GM19467 (cell line): ENCODE results near the gene SGSM2.

Source experiments
- ATAC-seq: cut with Tn5 transposase; IDR thresholded peaks from one replicate; pipeline ENCODE4 v1.9.1; 2021; ENCODE audit warnings: mild to moderate bottlenecking, moderate library complexity; ENCODE audit not compliant: unreplicated experiment

Gene SGSM2

DNA sequence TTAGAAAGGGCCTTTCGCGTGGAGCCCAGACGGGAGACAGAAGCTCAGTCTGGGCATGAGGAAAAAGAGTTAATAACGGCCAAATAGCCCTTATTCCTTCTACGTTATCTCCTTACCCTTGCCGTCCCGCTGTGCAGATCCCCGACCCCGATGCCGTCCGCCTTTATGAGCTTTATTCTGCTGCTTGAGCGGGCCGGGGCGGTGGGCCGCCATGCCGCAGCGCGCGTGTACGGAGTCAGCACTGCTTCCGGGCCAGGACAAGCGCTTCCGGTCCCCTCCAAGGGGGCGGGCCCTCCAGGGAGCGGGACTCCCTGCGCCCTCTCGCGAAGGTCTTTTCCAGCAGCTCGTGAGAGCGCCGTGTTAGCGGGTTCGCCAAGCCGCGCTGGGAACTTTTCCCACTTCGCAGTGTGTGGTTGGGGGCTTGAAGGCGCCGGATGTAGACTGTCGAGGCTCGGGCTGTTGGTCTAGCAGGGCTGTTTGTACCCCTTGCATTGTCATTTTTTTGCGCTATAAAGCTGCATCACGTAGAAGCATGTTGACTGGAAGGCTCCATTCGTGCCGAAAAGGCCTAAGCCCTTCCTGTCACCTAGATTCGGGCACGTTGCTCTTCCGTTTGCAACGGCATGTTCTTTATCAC, 968 bp upstream of the SGSM2 start, which contains the start of gene TSR1:
TSR1 (minus strand) TSS at position 243 of the 637 bp plus-strand sequence; CDS start at position 213, 30 bp downstream.
- peak; percentile 93 for ATAC-seq

DNA sequence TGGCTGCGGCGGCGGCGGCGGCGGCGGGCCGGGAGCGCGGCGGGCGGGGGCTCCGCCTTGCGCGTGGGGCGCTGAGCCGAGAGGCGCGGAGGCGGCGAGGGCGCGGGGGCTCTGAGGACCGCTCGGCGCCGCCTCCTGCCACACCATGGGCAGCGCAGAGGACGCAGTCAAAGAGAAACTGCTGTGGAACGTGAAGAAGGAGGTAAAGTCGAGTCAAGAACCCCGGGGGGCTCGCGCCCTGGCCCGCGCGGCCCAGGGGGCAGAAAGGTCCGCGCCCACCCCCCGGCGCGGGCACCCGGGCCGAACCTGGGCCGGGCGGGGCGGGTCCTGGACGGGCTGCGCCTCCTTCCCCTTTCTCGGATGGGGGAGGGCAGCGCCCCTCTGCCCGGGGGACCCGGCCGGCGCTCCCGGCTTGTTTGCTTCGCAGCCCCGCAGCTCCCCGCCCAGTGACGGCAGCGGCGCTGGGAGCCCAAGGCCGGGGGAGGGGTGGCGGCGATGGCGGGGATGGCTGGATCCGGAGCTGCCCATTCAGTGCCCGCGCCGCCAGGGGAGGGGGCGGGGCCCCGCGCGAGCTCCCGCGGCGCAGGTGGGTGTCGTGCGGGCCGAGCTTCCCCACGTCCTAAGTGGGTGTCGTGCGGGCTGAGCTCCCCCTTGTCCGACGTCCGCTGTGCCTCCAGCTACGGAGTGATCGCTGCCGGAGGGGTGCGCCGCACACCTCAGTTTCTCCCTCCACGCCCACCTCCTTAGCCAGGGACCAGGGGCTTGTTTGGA, 428 bp downstream of the SGSM2 start:
- ATAC-seq: no peak

DNA sequence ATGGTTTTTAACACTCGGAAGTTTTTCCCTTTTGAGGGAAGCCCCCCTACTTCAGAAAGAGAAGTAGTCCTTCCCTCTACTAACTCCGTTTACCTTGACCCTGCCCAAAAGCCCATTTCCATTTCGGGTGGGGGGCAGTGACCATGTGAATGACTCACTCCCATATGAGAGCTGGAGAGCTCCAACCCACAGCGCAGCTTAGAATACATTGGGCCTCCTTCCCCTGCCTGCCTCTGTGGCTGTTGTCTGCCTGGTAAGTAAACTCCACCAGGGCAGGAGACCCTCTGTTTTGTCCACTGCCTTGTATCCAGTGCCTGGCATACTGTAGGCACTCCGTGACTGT, 985 bp downstream of the SGSM2 start:
- ATAC-seq: no peak

DNA sequence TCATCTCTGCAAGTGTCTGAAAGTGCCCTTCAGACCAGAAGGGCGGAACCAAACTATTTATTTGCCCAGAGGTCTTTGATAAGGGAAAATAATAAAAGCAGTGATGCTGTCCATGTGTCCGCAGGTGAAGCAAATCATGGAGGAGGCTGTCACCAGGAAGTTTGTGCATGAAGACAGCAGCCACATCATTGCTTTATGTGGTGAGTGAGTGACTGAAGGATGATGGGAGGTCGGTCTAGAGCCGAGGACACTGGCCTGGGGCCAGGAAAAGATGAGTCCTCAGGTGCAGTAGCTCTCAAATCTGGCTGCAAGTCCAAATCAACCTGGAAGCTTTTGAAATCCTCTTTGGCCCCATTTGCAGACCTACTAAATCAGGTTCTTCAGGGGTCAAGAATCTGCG, 6.1 kb downstream of the SGSM2 start:
- ATAC-seq: no peak

DNA sequence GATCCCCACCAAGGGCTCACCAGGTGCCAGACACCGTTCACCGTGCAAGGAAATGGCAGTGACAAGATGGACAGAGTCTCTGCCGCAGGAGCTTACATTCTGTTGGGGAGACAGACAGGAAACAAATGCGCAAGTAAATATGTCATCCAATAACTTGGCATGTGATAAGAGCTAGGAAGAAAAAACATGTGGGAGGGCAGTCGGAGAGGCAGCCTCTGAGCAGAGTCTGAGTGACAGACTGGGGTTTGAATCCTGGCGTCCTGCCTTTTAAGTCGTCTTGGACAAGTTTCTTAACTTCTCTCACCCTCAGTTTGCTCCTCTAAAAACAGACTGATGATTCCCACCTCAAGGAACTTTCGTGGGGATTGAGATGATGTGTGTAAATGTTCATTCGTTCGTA, 7.2 kb downstream of the SGSM2 start:
- no peak for ATAC-seq

DNA sequence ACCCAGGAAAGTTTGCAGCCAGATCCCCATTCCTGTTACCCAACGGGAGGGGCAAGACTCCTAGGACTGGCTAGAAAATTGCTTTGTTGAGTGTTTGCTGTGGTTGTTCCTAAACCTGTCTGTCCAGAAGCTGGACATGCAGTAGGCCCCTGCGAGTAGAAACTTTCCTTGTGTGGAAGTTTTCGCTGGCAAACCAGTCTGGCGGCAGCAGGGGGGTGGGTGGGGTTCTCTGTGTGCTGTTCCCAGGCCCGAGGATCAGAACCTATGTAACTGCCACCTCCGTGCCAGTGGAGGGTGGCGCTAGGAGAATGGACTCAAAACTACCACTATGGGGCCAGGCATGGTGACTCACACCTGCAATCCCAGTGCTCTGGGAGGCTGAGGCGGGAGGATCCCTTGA, 9.2 kb downstream of the SGSM2 start:
- no peak for ATAC-seq

DNA sequence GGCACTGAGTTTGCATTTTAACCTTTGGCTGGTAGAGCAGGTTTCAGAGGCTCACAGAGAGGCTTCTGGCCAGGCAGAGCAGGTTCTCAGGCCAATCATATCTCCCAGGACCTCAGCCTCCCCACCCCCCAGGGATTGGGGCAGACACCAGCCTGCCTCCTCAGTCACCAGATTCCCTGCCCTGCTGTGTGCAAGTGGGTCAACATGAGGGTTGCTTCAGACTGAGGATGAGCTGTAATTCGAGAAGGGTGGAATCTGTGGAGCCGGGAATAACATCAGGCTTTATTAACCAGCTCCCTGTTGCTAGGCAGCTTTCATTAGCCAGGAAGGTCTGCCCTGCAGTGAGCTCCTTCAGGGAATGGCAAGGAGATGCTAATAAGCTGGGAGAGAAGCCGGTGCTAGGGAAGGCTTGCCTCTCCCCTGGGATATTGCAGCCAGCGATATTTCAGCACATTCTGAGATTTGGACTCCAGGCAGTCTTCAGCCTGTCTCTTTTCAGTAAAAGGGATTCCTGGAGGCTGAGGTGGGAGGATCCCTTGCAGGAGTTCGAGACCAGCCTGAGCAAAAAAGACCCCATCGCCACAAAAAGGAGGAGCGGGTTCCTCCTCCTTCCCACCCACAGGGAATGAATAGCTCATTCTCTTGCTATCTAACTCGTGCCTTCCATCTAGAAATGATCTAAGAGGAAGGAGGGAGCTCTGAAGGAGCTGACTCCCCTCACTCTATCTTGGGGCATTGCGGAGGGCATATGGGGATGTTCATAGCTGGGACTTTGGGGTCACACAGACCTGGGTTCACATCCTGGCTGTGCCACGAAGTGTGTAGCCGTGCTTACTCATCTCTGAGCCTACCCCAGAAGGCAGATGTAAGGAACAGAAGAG, 10.7 kb downstream of the SGSM2 start:
- ATAC-seq: no peak

DNA sequence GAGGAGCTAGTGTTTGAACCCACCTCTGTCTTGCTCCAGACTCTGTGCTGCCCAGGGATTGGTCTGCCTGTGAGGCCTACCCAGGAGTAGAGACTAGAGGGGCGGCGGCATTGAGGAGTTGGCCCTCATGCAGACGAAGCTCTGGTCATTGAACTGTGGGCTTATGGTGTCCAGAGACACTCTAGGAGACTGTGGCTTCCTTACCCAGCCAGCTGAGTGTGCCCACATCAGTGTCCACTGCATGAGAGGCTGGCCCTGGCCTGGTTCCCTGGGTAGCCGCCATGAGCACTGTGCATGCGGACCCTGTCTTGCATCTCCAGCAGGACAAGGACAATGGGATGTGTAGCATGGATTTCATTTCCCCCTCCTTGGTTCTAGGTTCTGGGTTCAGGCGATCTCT, 14.0 kb downstream of the SGSM2 start:
- ATAC-seq: no peak

DNA sequence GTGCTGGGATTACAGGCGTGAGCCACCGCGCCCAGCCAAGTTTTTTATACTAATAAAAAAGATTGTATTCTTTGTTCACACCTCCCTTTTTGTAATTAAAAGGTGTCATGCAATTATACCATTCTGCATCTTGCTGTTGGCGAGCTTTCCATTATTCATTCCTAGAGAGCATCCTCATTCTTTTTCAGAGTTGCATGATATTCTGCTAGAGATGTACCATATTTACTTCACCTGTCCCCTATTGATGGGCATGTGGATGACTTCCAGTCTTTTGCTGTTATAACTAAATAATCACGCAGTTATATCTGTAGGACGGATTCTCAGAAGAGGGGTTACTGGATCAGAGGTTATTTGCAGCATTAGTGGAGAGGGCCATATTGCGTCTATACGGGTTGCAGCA, 17.0 kb downstream of the SGSM2 start:
- no peak for ATAC-seq

DNA sequence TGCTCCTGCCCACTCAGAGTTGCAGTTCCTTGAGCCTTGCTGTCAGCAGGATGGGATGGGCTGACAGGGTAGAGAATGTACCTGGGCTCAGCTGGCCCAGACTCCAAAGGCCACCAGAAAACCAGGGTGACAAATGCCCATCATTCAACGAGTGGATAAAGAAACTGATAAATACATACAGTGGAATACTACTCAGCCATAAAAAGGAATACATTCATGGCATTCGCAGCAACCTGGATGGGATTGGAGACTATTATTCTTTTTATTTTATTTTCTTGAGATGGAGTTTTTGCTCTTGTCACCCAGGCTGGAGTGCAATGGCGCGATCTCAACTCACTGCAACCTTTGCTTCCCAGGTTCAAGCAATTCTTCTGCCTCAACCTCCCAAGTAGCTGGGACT, 19.9 kb downstream of the SGSM2 start:
- no peak for ATAC-seq

DNA sequence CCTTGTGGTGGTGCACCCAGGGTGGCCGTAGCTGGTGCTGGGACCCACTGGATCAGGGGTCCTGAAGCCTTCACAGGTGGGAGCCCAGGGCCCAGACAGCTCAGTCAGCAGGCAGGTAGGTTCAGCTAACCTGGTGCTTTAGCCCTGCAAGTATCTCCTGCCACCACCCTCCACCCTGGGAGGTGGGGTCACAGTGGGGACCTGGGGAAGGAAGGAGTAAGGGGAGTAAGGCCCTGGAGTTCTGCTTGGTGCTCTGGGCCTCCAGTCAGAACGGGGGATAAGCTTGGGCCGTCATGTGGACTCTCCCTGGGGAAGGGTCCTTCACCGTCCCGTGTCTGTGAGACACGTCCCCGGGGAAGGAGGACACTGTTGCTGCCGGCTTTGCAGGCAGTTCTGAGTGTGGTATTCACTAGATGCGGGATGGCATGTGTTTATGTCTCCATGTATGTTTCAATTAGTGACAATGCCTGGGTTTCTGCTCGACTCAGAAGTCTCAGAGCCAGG, 20.7 kb downstream of the SGSM2 start:
- ATAC-seq: no peak

DNA sequence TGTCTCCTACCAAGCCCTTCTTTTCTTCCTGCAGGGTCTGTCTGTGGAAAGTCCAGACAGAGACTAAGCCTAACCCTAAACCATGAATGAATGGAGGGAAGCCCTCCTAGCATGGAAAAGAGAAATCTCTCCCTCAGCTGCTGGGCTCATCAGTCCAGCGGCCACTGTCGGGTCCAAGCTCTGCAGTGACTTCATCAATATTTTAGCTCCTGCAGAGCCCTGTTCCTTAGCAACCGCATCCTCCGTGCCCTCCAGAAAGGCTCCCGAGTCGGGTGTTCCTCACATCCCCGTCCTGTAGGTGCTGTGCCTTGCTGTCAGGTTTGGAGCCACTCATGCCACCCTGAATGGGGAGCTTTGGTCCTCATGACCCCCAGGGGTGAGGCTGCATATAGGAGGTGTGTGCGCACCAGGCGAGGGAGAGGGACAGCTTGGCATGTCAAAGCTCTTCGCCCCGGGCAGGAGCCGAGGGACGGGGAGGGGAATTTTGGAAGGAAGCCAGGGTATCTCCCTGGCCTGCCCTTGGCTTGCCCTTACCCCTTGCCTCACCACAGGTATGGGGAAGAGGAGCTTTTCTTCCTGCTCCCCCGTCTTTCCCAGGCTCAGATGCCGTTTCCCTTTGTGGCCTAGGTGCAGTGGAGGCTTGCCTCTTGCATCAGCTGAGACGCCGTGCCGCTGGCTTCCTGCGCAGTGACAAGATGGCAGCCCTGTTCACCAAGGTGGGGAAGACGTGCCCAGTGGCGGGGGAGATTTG, 23.9 kb downstream of the SGSM2 start:
- no peak for ATAC-seq

DNA sequence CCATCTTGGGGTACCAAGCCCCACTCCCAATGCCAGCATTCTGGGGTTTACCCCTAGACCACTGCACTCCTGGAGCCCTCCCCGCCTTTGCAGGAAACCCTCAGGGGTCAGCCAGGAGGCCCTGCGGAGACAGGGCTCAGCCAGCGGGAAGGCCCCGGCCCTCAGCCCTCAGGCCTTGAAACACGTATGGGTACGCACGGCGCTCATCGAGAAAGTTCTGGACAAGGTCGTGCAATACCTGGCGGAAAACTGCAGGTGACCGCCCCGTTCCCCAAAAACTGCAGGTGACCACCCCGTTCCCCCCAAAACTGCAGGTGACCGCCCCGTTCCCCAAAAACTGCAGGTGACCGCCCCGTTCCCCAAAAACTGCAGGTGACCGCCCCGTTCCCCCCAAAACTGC, 24.7 kb downstream of the SGSM2 start:
- no peak for ATAC-seq

DNA sequence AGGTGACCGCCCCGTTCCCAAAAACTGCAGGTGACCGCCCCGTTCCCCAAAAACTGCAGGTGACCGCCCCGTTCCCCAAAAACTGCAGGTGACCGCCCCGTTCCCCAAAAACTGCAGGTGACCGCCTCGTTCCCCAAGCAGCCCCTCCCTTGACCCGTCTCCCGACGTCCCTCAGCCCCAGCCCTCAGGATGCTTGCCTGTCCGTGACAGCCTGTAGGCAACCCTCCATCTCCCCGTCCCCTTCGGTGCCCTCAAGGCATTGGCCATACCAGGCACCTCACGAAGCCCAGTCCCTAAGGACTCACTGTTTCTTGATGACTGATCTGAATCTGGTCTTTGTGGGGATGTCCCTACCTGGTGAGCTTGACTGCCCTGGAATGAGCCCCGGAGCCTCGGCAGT, 25.1 kb downstream of the SGSM2 start:
- no peak for ATAC-seq

DNA sequence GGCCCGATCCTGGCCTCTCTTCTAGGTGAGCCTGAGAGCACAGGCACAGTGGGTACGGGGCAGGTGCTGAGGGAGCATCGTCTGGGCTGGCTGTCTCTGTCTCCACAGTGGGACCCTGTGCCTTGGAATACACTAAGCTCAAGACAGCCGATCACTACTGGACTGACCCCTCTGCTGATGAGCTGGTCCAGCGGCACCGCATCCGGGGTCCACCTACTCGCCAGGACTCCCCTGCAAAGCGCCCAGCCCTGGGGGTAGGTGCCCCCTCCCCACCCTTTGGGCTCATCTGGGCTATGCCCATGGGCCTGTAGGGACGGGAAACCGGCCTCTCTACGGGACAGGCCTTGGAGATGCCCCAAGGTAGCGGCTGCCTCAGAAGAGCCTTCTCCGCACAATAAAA, 25.6 kb downstream of the SGSM2 start:
- ATAC-seq: no peak

DNA sequence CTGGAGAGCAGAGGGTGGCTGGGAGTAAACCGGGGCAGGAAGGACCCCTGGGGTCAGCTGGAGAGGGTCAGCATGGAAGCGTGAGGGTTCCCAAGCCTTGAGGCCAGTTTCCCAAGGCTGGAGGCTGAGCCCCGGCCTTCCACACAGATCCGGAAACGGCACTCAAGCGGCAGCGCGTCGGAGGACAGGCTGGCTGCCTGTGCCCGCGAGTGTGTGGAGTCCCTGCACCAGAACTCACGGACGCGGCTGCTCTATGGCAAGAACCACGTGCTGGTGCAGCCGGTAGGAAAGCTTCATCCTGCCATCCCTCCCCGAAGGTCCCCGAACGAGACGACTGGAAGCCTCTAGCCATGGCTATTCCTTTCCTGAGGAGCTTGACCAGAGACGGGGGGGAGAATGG, 26.0 kb downstream of the SGSM2 start:
- no peak for ATAC-seq

DNA sequence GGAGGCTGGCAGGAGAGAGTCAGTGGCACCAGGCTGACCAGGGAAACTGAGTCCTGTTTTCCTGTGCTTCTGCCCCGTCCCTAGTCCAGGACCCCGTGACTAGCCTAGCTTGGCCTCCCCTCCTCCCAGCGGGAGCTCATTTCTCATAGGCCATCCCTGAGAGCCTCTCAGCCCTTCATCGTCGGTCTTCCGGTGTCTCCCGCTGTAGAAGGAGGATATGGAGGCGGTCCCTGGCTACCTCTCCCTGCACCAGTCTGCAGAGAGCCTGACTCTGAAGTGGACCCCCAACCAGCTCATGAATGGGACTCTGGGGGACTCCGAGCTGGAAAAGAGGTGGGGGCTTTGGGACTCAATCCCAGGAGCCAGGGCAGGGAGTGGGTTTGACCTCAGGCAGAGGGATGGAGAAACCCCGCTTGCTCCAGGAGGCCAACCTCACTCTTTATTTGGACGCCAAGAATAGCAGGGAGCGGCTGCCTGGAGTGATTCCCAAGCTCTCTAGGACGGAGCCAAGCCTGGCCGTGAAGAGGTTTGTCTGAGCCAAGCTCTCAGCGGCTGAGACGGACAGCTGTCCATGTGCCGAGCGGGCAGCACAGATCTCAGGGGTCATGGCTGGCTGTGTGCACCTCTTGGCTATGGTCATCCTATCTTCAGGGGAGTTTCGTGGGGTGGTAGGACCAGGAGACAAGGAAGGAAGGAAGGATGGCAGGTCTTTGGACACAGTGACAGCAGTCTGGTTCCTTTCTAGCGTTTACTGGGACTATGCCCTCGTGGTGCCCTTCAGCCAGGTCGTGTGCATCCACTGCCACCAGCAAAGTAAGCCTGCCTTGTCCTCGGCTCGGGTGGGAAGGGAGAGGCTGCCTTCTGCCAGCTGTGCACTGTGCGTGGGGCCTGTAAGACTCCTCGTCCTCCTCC, 26.8 kb downstream of the SGSM2 start:
- no peak for ATAC-seq

DNA sequence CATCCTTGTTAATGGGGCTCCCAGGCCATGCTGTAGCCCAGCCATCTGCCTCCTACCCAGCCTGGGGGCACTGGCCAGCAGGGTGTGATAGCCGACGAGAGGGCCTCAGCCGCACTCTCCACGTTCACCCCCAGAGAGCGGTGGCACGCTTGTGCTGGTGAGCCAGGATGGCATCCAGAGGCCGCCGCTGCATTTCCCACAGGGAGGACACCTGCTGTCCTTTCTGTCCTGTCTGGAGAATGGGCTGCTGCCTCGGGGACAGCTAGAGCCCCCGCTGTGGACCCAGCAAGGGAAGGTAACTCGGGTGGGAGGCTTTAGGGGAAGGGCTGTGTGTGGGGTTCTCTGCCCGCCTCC, 27.4 kb downstream of the SGSM2 start:
- ATAC-seq: no peak

DNA sequence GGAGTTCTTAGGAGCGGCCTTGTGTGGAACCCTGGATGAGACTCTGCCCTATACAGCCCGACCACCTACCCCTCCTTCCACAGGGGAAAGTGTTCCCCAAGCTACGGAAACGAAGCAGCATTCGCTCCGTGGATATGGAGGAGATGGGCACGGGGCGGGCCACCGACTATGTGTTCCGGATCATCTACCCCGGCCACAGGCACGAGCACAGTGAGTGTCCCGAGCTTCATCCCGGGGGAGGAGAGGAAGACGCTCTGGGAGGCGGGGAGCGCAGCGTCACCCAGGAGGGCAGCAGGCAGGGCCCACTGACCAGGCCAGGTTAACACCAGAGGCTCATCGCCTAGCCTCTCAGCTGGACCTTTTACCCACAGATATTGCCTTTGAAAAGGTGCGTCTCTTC, 27.8 kb downstream of the SGSM2 start:
- no peak for ATAC-seq
